GM18519 (cell line): ENCODE measurements around the gene PPP2R5C.
"Not testable (repeated sequence)": the region's sequence is repeated elsewhere in the genome, so short reads cannot be mapped to it uniquely, and the experiment has no call there.

ENCODE experiments used
- ATAC-seq: cut with Tn5 transposase; IDR thresholded peaks from one replicate; pipeline ENCODE4 v1.9.1; 2021; ENCODE audit warnings: mild to moderate bottlenecking, moderate library complexity; ENCODE audit not compliant: unreplicated experiment, low FRiP score

The PPP2R5C gene

DNA sequence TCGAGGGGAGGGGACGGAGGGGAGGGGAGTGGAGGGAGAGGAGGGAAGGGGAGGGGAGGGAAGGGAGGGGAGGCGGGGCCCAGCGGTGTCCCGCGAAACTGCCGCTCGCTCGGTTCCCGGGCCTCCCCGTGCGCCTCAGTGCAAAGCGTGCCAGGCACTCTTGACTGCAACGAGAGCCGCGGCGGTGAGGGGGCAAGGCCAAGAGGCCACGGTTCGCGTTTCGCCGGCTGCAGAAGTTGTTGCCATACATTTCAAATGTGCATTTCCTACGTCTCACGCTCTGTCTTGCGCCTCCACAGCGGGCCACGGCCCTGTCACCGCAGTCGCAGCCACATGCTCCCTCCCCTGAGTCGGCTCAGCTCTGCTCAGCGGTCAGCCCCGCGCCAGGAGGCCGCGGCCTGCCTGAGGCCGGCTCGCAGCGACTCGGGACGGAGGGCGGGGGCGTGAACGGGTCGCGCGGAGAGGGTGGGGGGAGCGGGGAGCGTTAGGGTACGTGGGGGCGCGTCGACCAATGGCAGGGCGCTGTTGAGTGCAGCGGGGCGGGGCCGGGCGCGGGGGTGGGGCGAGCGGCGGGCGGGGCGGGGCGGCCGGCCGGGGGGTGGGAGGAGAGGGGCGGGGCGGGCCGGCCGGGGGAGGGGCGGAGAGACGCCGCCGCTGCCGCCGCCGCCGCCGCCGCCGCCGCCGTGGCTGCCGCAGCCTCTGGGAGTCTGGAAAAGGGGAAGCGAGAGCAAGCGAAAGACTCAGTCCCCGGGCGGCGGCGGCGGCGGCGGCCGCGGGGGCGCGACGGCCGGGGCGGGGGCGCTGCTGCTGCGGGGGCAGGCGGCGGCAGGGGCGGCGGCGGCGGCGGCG is at the start of gene PPP2R5C:
Gene PPP2R5C, plus strand, starts transcription at position 678 of the 849 bp plus-strand sequence. CDS start 185 bp downstream, outside the sequence.
- ATAC-seq: peak; percentile 45

DNA sequence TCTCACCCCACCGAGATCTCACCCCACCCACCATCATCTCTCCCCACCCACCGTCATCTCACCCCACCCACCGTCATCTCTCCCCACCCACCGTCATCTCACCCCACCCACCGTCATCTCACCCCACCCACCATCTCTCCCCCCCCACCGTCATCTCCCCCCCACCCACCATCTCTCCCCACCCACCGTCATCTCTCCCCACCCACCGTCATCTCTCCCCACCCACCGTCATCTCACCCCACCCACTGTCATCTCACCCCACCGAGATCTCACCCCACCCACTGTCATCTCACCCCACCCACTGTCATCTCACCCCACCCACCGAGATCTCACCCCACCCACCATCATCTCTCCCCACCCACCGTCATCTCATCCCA is 49.7 kb upstream of the PPP2R5C start:
- not testable (repeated sequence) for ATAC-seq

DNA sequence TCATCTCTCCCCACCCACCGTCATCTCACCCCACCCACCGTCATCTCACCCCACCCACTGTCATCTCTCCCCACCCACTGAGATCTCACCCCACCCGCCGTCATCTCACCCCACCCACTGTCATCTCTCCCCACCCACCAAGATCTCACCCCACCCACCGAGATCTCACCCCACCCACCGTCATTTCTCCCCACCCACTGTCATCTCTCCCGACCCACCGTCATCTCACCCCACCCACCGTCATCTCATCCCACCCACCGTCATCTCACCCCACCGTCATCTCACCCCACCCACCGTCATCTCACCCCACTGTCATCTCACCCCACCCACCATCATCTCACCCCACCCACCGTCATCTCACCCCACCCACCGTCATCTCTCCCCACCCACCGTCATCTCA is 49.2 kb upstream of the PPP2R5C start:
- ATAC-seq: not testable (repeated sequence)

DNA sequence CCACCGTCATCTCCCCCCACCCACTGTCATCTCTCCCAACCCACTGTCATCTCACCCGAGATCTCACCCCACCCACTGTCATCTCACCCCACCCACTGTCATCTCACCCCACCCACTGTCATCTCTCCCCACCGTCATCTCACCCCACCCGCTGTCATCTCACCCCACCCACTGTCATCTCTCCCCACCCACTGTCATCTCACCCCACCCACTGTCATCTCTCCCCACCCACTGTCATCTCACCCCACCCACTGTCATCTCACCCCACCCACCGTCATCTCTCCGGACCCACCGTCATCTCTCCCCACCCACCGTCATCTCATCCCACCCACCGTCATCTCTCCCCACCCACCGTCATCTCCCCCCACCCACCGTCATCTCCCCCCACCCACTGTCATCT is 48.4 kb upstream of the PPP2R5C start:
- not testable (repeated sequence) for ATAC-seq

DNA sequence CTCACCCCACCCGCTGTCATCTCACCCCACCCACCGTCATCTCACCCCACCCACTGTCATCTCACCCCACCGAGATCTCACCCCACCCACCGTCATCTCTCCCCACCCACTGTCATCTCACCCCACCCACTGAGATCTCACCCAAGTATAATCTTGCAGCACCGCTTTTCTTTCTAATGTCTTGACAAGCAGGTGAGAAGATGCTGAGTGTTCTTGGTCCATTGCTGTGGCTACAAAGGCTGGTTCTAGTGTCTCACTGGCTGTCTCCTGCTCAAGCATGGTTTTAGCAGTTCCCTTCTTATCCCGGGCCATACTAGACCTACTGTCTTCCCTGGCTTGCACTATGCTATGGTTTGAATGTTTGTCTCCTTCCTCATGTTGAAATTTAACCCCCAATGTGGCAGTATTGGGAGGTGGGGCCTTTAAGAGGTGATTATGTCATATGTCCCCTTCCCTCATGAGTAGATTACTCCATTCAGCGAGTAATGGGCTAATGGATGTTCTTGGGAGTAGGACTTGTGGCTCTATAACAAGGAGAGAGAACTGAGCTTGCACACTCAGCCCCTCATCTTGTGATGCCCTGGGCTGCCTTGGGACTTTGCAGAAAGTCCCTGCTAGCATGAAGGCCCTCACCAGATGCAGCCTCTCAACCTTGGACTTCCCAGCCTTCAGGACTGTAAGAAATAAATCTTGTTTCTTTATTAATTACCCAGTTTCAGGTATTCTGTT is 47.7 kb upstream of the PPP2R5C start:
- no peak for ATAC-seq

DNA sequence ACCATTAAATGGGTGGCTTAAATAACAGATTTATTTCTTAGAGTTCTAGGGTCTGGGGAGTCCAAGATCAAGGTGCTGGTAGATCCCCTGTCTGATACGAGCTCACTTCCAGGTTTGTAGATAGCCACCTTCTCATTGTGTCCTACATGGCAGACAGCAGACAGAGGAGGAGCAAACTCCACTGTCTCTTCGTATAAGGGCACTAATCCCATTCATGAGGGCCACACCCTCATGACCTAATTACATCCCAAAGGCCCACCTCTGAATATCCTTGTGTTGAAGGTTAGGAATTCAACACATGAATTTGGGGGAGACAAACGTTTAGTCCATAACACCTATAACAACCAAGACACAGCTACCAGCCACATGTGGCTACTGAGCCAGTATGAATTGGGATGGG is 47.1 kb upstream of the PPP2R5C start:
- no peak for ATAC-seq

DNA sequence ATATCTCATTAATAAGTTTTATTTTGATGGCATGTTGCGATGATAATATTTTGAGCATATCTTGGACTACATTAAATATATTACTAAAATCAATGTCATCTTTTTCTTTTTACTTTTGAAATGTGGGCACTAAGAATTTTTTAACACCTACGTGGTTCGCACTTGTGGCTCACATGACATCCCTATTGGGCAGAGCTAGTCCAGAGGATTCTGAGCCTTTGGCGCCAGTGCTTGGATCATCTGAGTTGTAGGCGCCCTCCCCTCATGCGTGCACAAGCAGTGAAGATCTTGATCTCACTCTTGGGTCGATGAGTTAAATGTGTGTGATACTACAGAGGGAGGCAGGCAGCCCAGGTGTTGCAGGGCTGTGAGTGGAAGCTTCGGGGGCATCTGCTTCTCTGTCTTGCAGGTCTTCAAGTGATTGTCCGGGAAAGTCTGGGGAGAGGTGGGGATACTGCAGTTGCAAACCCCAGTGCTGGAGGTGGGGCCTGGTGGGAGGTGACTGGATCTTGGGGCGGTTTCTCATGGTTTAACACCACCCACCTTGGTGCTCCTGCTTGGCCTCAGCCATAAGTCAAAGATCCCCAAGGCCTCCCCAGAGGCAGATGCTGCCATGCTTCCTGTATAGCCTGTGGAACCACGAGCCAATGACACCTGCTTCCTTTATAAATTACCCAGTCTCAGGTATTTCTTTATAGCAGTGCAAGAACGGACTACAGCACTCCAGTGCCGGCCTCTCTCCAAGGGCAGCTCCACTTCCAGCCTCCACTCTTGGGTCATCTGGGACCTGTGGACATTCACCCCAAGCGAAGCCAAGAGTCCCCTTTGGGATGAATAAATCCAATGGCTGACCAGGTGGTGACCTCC is 46.1 kb upstream of the PPP2R5C start:
- ATAC-seq: no peak

DNA sequence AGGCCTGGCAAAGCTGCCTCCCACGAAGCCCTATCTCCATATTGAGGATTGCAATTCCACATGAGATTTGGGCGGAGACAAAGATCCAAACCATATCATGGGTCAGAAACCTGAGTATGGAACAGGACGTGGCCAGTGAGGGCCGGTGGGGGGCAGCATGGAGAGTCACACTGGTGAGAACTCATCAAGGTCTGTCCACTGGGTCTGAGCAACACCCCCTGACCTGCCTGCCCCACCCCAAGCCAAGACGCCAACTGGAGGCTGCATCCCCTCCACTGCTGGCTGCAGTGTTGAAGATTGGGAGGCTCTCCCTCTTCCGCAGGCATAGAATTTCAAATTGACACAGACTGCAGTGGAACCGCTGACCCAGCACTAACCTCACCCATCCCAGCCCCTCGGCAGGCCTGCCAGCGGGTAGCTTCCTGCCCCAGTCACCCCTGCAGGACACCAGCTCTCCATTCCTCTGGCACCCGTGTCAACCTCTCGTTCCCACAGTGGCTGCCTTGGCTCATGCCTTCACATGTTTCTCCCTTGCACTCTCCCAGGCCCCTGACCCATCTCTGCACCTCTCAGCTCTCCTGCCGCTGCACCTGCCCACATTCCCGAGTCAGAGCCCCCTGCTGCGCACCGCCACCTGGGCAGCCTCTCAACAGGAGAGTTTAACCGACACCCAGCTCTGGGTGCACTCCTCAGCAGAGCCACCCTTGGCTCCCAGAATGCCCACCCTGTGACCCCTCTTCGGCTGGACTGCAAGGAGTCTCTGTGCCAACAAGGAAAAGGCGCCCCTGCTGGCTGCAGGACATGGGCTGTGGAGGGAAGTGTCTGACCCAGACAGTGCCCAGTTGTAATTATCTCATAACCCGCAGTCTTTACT is 45.2 kb upstream of the PPP2R5C start:
- ATAC-seq: no peak

DNA sequence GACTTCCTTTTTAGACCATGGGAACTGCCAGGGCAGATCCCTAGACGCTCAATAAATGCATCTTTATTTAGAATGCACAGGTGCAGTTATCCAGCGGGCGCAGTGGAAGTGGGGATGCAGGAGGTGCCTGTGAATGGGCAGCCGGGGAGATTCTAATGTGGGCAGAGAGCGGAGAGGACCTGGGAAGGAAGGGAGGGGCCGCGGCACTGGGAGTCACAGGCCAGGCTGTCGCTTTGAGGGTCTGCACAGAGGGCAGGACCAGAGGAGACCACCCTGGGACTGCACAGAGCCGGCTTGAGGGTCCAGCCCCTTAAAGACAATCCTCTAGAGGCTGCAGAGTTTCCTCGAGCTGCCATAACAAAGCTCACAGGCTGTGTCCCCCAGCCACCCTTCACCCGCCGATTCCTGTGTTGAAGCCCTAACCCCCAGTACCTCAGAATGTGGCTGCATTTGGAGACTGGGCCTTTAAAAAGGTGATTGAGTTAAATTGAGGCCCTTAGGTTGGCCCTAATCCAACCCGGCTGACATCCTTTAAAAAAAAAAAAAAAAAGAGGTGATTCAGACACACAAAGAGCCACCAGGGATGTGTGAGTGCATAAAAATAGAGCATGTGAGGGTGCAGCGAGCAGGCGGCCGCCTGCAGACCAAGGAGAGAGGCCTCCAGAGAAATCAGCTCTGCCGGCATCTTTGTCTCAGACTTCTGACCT is 44.4 kb upstream of the PPP2R5C start:
- no peak for ATAC-seq

DNA sequence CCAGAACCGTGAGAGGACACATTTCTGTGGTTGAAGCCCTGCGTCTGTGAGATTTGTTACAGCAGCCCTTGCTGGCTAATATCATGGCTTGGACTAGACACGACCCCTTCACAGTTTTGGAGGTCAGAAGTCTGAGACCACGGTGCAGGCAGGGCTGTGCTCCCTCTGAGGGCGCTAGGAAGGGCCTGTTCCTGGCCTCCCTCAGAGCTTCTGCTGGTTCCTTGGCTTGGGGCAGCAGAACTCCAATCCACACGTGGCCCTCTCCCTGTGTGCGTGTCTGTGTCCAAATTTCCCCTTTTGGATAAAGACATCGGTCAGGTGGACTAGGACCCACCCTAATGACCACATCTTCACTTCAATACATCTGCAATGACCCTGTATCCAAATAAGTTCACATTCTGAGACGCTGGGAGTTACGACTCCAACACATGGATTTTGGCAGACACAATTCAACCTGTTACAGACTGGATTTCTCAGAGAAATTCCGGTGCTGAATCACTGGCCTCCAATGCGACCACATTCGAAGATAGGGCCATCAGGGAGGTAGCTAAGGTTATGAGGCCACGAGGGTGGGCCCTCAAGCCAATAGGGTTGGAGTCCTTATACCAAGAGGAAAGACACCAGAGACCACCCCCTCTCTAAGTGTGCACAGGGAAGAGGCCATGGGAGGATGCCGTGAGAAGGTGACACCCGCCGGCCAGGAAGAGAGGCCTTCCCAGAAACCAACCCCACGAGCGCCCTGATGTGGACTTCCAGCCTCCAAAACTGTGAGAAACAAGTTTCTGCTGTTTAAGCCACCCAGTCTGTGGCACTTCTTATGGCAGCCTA is 43.6 kb upstream of the PPP2R5C start:
- no peak for ATAC-seq

DNA sequence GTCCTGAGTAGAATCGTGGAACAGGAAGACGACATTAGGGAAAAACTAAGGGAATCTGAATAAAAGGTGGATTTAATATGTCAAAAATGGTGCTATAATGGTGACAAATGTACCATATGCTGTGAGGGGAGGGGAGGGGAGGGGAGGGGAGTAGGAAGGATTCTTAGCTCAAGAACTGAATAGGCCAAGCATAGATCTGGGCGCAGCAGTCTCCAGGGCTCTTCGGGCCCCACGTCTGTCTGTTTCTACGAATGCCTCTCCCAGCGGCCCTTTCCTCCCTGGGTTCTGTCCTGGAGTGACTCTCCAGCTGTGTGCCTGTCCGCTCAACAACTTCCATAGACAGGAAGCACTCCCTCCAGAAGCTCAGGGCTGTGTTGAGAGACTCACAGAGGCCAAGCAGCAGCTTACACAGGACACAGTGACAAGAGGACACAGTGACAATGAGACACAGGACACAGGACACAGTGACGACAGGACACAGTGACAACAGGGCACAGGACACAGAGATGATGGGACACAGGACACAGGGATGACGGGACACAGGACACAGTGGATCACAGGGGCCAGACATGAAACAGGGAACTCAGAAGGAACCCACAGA is 42.4 kb upstream of the PPP2R5C start:
- no peak for ATAC-seq

DNA sequence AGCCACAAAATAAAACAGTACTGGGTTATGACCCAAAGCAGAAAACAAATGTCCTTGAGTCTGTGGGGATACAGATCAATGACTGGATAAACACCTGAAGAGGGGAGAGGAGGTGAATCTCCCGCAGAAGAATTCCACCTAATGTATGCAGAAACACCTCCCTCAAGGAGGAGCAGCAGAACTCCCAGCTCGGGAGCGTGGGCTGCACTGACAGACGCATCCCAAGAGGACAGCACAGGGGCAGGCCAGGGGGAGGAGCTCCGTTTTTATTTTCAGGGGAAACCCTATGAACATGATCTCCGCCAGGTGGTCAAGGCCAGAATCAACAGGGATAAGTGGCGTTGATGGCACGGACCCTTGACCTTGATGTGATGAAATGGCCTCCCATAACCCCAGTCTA is 41.8 kb upstream of the PPP2R5C start:
- no peak for ATAC-seq

DNA sequence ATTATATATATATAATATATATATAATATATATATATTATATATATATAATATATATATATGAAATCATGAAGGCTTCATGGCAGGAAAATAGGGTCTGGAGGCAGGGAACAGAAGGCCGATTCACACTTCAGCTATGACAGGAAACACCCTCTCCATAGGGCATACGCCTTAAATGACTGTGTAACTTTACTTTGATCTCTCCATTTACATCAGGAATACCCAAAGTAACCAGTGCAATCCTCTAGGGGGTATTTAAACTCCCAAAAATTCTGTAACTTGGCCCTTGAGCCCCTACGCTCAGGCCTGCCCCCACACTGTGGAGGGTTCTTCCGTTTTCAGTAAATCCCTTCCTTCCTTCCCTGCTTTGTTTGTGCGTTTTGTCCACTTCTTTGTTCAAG is 40.4 kb upstream of the PPP2R5C start:
- ATAC-seq: no peak

DNA sequence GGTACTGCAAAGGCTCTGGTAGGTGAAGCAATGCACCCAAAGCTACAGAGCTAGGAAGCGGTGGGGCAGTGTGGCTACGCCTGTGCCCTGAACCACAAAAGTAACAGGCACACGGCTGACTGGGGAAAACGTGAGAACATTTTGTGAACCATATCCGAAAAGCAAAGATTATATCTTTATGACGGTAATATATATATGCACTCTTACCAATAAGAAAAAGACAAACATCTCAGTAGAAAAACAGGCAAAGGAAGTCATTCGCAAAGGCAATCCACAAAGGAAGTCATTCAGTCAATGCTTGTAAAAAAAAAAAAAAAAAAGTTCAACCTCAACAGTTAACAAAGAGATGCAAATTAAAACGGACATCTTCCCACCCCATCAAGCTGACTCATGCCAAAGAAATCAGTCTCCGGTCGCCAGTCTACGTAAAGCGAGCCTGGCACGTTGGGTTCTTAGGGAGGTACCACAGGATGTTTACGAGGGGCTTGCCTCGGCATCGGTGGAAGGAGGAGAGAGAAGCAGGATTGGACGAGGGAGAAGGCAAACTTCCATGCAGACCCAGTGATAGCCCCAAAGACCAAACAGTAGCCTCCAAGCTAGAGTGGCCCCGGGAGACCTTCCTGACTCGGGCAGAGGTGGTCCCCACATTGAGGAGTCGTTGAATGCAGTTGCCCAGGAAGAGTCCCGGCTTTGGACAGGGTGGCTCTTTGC is 39.4 kb upstream of the PPP2R5C start:
- no peak for ATAC-seq

DNA sequence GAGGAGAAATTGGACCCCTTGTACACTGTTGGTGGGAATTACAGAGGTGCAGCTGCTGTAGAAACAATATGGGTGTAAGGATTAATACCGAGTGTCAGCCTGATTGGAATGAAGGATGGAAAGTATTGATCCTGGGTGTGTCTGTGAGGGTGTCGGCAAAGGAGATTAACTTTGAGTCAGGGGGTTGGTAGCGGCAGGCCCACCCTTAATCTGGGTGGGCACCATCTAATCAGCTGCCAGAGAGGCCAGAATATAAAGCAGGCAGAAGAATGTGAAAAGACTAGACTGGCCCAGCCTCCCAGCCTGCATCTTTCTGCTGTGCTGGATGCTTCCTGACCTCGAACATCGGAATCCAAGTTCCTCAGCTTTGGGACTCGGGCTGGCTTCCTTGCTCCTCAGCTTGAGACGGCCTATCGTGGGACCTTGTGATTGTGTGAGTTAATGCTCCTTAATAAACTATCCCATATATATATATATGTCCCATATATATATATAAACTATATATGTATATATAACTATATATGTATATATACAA is 38.4 kb upstream of the PPP2R5C start:
- no peak for ATAC-seq

DNA sequence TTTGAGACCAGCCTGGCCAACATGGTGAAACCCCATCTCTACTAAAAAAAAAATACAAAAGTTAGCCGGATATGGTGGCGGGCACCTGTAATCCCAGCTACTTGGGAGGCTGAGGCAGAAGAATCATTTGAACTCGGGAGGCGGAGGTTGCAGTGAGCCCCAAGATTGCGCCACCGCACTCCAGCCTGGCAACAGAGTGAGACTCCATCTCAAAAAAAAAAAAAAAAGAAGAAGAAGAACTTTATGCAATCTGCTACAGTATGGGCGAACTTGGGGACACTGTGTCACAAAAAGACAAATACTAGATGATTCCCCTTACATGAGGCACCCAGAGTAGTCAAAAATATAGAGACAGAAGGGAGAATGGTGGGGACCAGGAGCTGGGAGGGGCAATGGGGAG is 35.9 kb upstream of the PPP2R5C start:
- ATAC-seq: not testable (repeated sequence)

DNA sequence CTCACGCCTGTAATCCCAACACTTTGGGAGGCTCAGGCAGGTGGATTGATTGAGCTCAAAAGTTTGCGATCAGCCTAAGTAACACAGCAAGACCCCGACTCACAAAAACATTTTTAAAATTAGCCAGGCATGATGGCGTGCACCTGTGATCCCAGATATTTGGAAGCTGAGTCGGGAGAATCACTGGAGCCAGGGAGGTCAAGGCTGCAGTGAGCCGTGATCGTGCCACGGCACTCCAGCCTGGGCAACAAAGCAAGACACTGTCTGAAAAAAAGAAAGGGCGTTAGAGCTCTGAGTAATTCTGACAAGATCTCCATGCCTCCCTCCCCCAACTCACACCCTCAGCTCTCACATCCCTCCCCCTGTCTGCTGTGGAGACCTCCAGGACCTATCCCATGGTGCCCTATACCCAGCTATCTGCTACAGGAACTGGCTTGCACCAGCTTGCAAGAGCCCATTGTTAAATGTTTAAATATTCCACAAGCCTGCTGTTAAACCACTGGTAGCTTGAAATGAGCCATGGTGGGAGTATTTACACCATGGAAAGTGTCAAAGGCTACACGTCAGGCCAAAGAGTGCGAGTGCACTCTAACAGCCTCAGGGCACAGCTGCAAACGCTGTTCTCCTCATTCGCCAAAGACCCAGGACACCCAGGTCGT is 35.1 kb upstream of the PPP2R5C start:
- ATAC-seq: no peak
